Liver (tissue), 3 donors: Measurements from ENCODE around the gene HOXB13.

Experiments
- ATF3 ChIP-seq: IDR thresholded peaks from 2 replicates; pipeline ENCODE4 v1.6.1; 2016; ENCODE audit warnings: antibody characterized with exemption
- CTCF ChIP-seq: fragments of 150-350 bp; IDR thresholded peaks from 2 replicates; pipeline ENCODE4 v1.5.1; 2017; ENCODE audit warnings: improper control_type of control experiment, low read depth, low read length; ENCODE audit not compliant: missing input control
- EGR1 ChIP-seq, 2 donors: IDR thresholded peaks; 2 replicates each; pipeline ENCODE4 v1.6.1; 2016 to 2018; ENCODE audit warnings: antibody characterized with exemption in 2 of 2, low read depth in 2 of 2
- FOXA2 ChIP-seq: IDR thresholded peaks from 2 replicates; pipeline ENCODE4 v1.6.1; 2016; ENCODE audit warnings: antibody characterized with exemption
- GABPA ChIP-seq, 2 donors: IDR thresholded peaks in 1 of 2; conservative IDR thresholded peaks in 1 of 2; 2 replicates each; pipeline ENCODE4 v1.6.1; 2016; ENCODE audit warnings: antibody characterized with exemption in 2 of 2, mild to moderate bottlenecking in 1 of 2, moderate library complexity in 1 of 2
- JUND ChIP-seq, 2 donors: IDR thresholded peaks; 2 replicates each; pipeline ENCODE4 v1.6.1; 2016; ENCODE audit warnings: antibody characterized with exemption in 2 of 2
- MAX ChIP-seq: IDR thresholded peaks from 2 replicates; pipeline ENCODE4 v1.6.1; 2016; ENCODE audit warnings: antibody characterized with exemption
- NR2F2 ChIP-seq: IDR thresholded peaks from 2 replicates; pipeline ENCODE4 v1.6.1; 2016; ENCODE audit warnings: antibody characterized with exemption
- RAD21 ChIP-seq, 2 donors: IDR thresholded peaks; 2 replicates each; pipeline ENCODE4 v1.6.1; 2016; ENCODE audit warnings: antibody characterized with exemption in 2 of 2, mild to moderate bottlenecking in 2 of 2
- REST ChIP-seq: IDR thresholded peaks from 2 replicates; pipeline ENCODE4 v1.6.1; 2016; ENCODE audit warnings: antibody characterized with exemption, mild to moderate bottlenecking
- SP1 ChIP-seq: IDR thresholded peaks from 2 replicates; pipeline ENCODE4 v1.6.1; 2018; ENCODE audit warnings: antibody characterized with exemption, mild to moderate bottlenecking
- TAF1 ChIP-seq: conservative IDR thresholded peaks from 2 replicates; pipeline ENCODE4 v1.6.1; 2016; ENCODE audit warnings: antibody characterized with exemption, mild to moderate bottlenecking
- YY1 ChIP-seq: IDR thresholded peaks from 2 replicates; pipeline ENCODE4 v1.6.1; 2016; ENCODE audit warnings: antibody characterized with exemption, mild to moderate bottlenecking
- ZBTB33 ChIP-seq: IDR thresholded peaks from 2 replicates; pipeline ENCODE4 v1.6.1; 2016; ENCODE audit warnings: antibody characterized with exemption
- donor health status: healthy.
- donor health status: healthy.

- no peak for TF ChIP-seq SP1
- no peak for TF ChIP-seq YY1
- TF ChIP-seq CTCF: no peak
- TF ChIP-seq ATF3: no peak
- no peak for TF ChIP-seq ZBTB33
- TF ChIP-seq RAD21 (IDR thresholded peaks at IDR 0.05): no peak
- no peak for TF ChIP-seq NR2F2
- TF ChIP-seq GABPA (IDR thresholded peaks at IDR 0.05 in 1 of 2, conservative IDR thresholded peaks at IDR 0.05 in 1 of 2): no peak
- no peak for TF ChIP-seq MAX
- no peak for TF ChIP-seq FOXA2
- TF ChIP-seq TAF1: no peak
- TF ChIP-seq JUND (IDR thresholded peaks at IDR 0.05): no peak
- TF ChIP-seq REST: no peak
- no peak for TF ChIP-seq EGR1 (IDR thresholded peaks at IDR 0.05; ENCODE audit: low read depth in 2 of 2)
Observed at GRCh38 chr17:48745381-48746275, 17.1 kb upstream of the HOXB13 start.
